GM12864 (cell line): Measurements from ENCODE around the gene TRIM15.
A peak's percentile ranks its signal among the peaks of the same experiment; 100 is the strongest.

ENCODE experiments used
- DNase-seq: peaks from one replicate; pipeline ENCODE4 v3.0.0-alpha.2; 2011; ENCODE audit warnings: low read depth
- H3K4me3 ChIP-seq: 2 replicates; pipeline ENCODE4 v1.5.1; 2011; ENCODE audit warnings: mild to moderate bottlenecking, low read depth, low read length, control low read depth
- CTCF ChIP-seq: IDR thresholded peaks from 2 replicates; pipeline ENCODE4 v1.5.1; 2011; ENCODE audit warnings: low read depth, mild to moderate bottlenecking, moderate library complexity, low read length, control low read depth, inconsistent platforms; ENCODE audit errors: missing control alignments

Gene TRIM15

GRCh38 chr6:30127238-30128093, 35.9 kb upstream of the TRIM15 start:
- TF ChIP-seq CTCF = no peak
- DNase-seq = no peak
- H3K4me3 ChIP-seq = no peak overlapping the region

GRCh38 chr6:30129265-30130178, 33.8 kb upstream of the TRIM15 start:
- DNase-seq = no peak
- TF ChIP-seq CTCF = no peak
- no peak overlapping the region for H3K4me3 ChIP-seq

GRCh38 chr6:30130179-30130679, 33.1 kb upstream of the TRIM15 start:
- no peak for TF ChIP-seq CTCF
- H3K4me3 ChIP-seq = no peak overlapping the region
- DNase-seq = no peak

GRCh38 chr6:30130887-30131862, 32.2 kb upstream of the TRIM15 start:
- peak; percentile 98 for TF ChIP-seq CTCF
- peak; percentile 46 for DNase-seq
- no peak overlapping the region for H3K4me3 ChIP-seq

- DNase-seq = no peak
- TF ChIP-seq CTCF = no peak
These were observed 31.3 kb upstream of the TRIM15 start for GRCh38 chr6:30131947-30132497.

GRCh38 chr6:30135147-30135546, 28.2 kb upstream of the TRIM15 start:
- no peak for TF ChIP-seq CTCF
- no peak overlapping the region for H3K4me3 ChIP-seq
- no peak for DNase-seq

More at GRCh38 chr6:30131947-30132497, 31.3 kb upstream of the TRIM15 start:
- H3K4me3 ChIP-seq = no peak overlapping the region
